ENCODE results near the gene SET. TPM values are rescaled to one million over a fixed set of nuclear protein-coding genes. Genes with fewer than 3 reads are reported as not detected.

The SET gene
- total RNA-seq, 6 donors from 2014 or later = 73.3 to 222 (median 177) TPM

- H3K27me3 ChIP-seq = no peaks in the 10 kb centered on the region
- no peak for DNase-seq
- no peak overlapping the region for H3K27ac ChIP-seq
- no peaks in the 10 kb centered on the region for H3K9me3 ChIP-seq
- peaks cover 0 to 44% (median 26%) of the 10 kb centered on the region in 4 donors for H3K36me3 ChIP-seq
- no peak overlapping the region for H3K4me3 ChIP-seq
- WGBS, 2 donors = 84 to 93% methylated on average over 11 to 13 of the region's 13 CpGs
- TF ChIP-seq CTCF (IDR thresholded peaks at IDR 0.05) = no peak
- TF ChIP-seq POLR2AphosphoS5 (IDR thresholded peaks at IDR 0.05) = no peak
- no peak for TF ChIP-seq POLR2A (IDR thresholded peaks at IDR 0.05)
- no peak for TF ChIP-seq EP300 (IDR thresholded peaks at IDR 0.05)
- H3K4me1 ChIP-seq = peaks cover 0 to 4% (median 2%) of the 10 kb centered on the region in 4 donors
- ATAC-seq (ENCODE audit: low FRiP score in 2 of 2) = no peak
Measured at GRCh38 chr9:128731093-128731492, 42.1 kb downstream of the SET start.

- no peak overlapping the region for H3K4me3 ChIP-seq
- no peaks in the 10 kb centered on the region for H3K9me3 ChIP-seq
- 71 to 84% methylated on average over 2 to 9 of the region's 9 CpGs for WGBS, 2 donors
- DNase-seq = no peak
- no peaks in the 10 kb centered on the region for H3K27me3 ChIP-seq
- H3K36me3 ChIP-seq = peaks cover 0 to 50% (median 27%) of the 10 kb centered on the region in 4 donors
- ATAC-seq (ENCODE audit: low FRiP score in 2 of 2) = no peak
- H3K27ac ChIP-seq = no peak overlapping the region
- TF ChIP-seq POLR2A (IDR thresholded peaks at IDR 0.05) (no peak), POLR2AphosphoS5 (IDR thresholded peaks at IDR 0.05) (no peak), CTCF (IDR thresholded peaks at IDR 0.05) (no peak), EP300 (IDR thresholded peaks at IDR 0.05) (no peak)
- H3K4me1 ChIP-seq = peaks cover 0 to 4% (median 2%) of the 10 kb centered on the region in 4 donors
Measured at GRCh38 chr9:128731691-128732090, 42.7 kb downstream of the SET start.

DNA sequence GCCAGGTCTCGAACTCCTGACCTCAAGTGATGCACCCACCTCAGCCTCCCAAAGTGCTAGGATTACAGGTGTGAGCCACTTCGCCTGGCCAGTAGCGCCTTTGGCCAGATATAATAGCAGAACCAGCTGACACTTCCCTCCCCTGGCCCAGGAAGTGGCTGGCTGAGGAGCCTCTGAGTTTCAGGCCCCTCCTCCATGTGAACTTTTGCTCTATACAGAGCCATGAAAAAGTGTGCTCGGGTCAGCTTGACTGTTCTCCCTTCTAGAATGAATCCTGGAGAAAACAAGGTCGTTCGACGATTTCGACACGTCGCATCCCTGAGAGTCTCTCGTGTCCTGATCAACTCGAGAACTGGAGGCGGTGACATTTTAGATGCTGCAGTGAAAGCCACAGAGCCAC, 43.6 kb downstream of the SET start:
- no peak for TF ChIP-seq EP300 (IDR thresholded peaks at IDR 0.05)
- no peak for TF ChIP-seq CTCF (IDR thresholded peaks at IDR 0.05)
- TF ChIP-seq POLR2AphosphoS5 (IDR thresholded peaks at IDR 0.05) = no peak
- TF ChIP-seq POLR2A (IDR thresholded peaks at IDR 0.05) = no peak
- peaks cover 0 to 4% (median 2%) of the 10 kb centered on the region in 4 donors for H3K4me1 ChIP-seq
- H3K27ac ChIP-seq = no peak overlapping the region
- no peak overlapping the region for H3K4me3 ChIP-seq
- ATAC-seq (ENCODE audit: low FRiP score in 2 of 2) (no peak), DNase-seq (no peak)
- H3K36me3 ChIP-seq = peaks cover 0 to 58% (median 27%) of the 10 kb centered on the region in 4 donors
- no peaks in the 10 kb centered on the region for H3K27me3 ChIP-seq
- WGBS, 2 donors = 90 to 91% methylated on average over 13 of the region's 13 CpGs
- no peaks in the 10 kb centered on the region for H3K9me3 ChIP-seq

- Histone ChIP-seq H3K27ac (peak overlapping the region in 1 of 4 donors; percentile 7), H3K36me3 (peaks cover 0 to 59% (median 27%) of the 10 kb centered on the region in 4 donors), H3K9me3 (no peaks in the 10 kb centered on the region), H3K27me3 (no peaks in the 10 kb centered on the region), H3K4me1 (peaks cover 0 to 4% (median 2%) of the 10 kb centered on the region in 4 donors), H3K4me3 (no peak overlapping the region)
- peak; percentile 77 to 83 for ATAC-seq (ENCODE audit: low FRiP score in 2 of 2)
- TF ChIP-seq POLR2A (IDR thresholded peaks at IDR 0.05) (no peak), CTCF (IDR thresholded peaks at IDR 0.05) (peak in 4 of 6 experiments; percentile 35 to 65 (median 52)), POLR2AphosphoS5 (IDR thresholded peaks at IDR 0.05) (no peak)
- 36 to 51% methylated on average over 4 to 9 of the region's 9 CpGs for WGBS, 2 donors
- DNase-seq = peak in 1 of 2 donors; percentile 82
Measured at GRCh38 chr9:128733256-128733655, 44.2 kb downstream of the SET start.

DNA sequence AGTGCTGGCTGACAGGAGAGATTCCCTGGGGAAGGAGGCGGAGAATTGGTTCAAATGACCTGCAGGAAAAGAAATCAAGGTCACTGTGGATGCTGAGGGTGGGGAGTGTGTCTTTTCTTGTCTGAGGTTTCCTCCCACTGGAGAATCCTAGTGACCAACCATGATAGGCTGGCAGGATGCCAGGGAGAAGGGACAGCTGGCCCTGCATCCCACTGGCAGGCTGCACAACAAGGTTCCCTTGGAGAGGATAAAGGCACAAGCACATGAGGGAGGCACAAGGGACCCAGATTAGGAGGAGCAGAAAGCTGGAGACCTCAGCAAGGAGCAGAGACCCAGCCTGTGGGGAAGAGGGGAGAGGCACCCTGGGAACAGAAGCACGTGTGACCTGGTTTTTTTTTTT, 46.4 kb downstream of the SET start:
- 71 to 85% methylated on average over 2 of the region's 2 CpGs for WGBS, 2 donors
- Histone ChIP-seq H3K27ac (no peak overlapping the region), H3K4me1 (peaks cover 0 to 4% (median 2%) of the 10 kb centered on the region in 4 donors), H3K9me3 (no peaks in the 10 kb centered on the region), H3K27me3 (no peaks in the 10 kb centered on the region), H3K4me3 (no peak overlapping the region), H3K36me3 (peaks cover 0 to 71% (median 34%) of the 10 kb centered on the region in 4 donors)
- TF ChIP-seq CTCF (IDR thresholded peaks at IDR 0.05) (no peak), POLR2AphosphoS5 (IDR thresholded peaks at IDR 0.05) (no peak), EP300 (IDR thresholded peaks at IDR 0.05) (no peak), POLR2A (IDR thresholded peaks at IDR 0.05) (no peak)
- ATAC-seq (ENCODE audit: low FRiP score in 2 of 2) = no peak
- no peak for DNase-seq
